IMR-90 (cell line): Measurements from ENCODE around the gene MYADML2. TPM values are rescaled to one million over a fixed set of nuclear protein-coding genes. Genes with fewer than 3 reads are reported as not detected.

Experiments
- ATAC-seq: fragments of 200-7000 bp; cut with Tn5 transposase; 2 replicates; pipeline ENCODE4 v1.9.1; 2020; ENCODE audit warnings: low read depth, mild to moderate bottlenecking, moderate library complexity
- BruUV-seq: library from RNA; stranded (reverse); fragments of 400-500 nt; replicated peaks from 2 replicates; lab custom pipeline; 2021; lab: Mats Ljungman, UMichigan
- CTCF ChIA-PET: fragments of 300-600 bp; formaldehyde crosslinking; extraction: SDS; loops from one replicate; lab custom pipeline; 2021; ENCODE audit warnings: antibody characterized with exemption; lab: Yijun Ruan, JAX
- POLR2A ChIA-PET: fragments of 300-600 bp; sonication (Branson Sonifier 250); formaldehyde crosslinking; loops from one replicate; lab custom pipeline; 2022; ENCODE audit warnings: antibody characterized with exemption; ENCODE audit not compliant: unreplicated experiment; lab: Charles Lee
- DNase-seq: peaks from one replicate; pipeline ENCODE4 v3.0.0; 2013
- H2AFZ ChIP-seq: replicated peaks from 2 replicates; pipeline ENCODE3; 2013; ENCODE audit warnings: low read length, mild to moderate bottlenecking; ENCODE audit not compliant: poor library complexity
- H2AK5ac ChIP-seq: 2 replicates; pipeline ENCODE4 v1.6.1; 2013; ENCODE audit warnings: low read depth, low read length, inconsistent platforms
- H2AK9ac ChIP-seq: replicated peaks from 2 replicates; pipeline ENCODE3; 2013; ENCODE audit warnings: mild to moderate bottlenecking, low read depth, low read length, moderate library complexity; ENCODE audit not compliant: poor library complexity
- H2BK120ac ChIP-seq: 2 replicates; pipeline ENCODE4 v1.6.1; 2013; ENCODE audit warnings: low read depth, low read length, inconsistent platforms
- H2BK15ac ChIP-seq: 3 replicates; pipeline ENCODE4 v1.6.1; 2013; ENCODE audit warnings: low read depth, low read length, inconsistent platforms
- H2BK20ac ChIP-seq: 2 replicates; pipeline ENCODE4 v1.6.1; 2013; ENCODE audit warnings: low read depth, mild to moderate bottlenecking, inconsistent platforms, low read length, moderate library complexity
- H2BK5ac ChIP-seq: 2 replicates; pipeline ENCODE4 v1.6.1; 2013; ENCODE audit warnings: mild to moderate bottlenecking, low read depth, low read length, inconsistent platforms; ENCODE audit not compliant: poor library complexity, severe bottlenecking
- H3K14ac ChIP-seq: replicated peaks from 2 replicates; pipeline ENCODE4 v1.6.1; 2013; ENCODE audit warnings: low read depth, low read length, inconsistent platforms
- H3K18ac ChIP-seq: 2 replicates; pipeline ENCODE4 v1.6.1; 2013; ENCODE audit warnings: low read depth, low read length, control low read depth
- H3K23ac ChIP-seq: 2 replicates; pipeline ENCODE4 v1.6.1; 2013; ENCODE audit warnings: low read depth, low read length, inconsistent platforms
- H3K27ac ChIP-seq: 2 replicates; pipeline ENCODE4 v1.5.1; 2013; ENCODE audit warnings: mild to moderate bottlenecking, control low read depth, low read length; ENCODE audit not compliant: insufficient read depth
- H3K27me3 ChIP-seq: 2 replicates; pipeline ENCODE4 v1.6.1; 2013; ENCODE audit warnings: low read length; ENCODE audit not compliant: control insufficient read depth, insufficient read depth
- H3K36me3 ChIP-seq: 2 replicates; pipeline ENCODE4 v1.6.1; 2013; ENCODE audit warnings: low read length, mixed read lengths; ENCODE audit not compliant: control insufficient read depth, insufficient read depth
- H3K4ac ChIP-seq: 2 replicates; pipeline ENCODE4 v1.6.1; 2013; ENCODE audit warnings: low read depth, low read length, inconsistent platforms
- H3K4me1 ChIP-seq: 2 replicates; pipeline ENCODE4 v1.6.1; 2013; ENCODE audit warnings: low read length, mixed read lengths; ENCODE audit not compliant: control insufficient read depth, insufficient read depth
- H3K4me2 ChIP-seq: 2 replicates; pipeline ENCODE4 v1.6.1; 2013; ENCODE audit warnings: low read depth, mild to moderate bottlenecking, control low read depth, low read length, moderate library complexity
- H3K4me3 ChIP-seq: 2 replicates; pipeline ENCODE4 v1.5.1; 2013; ENCODE audit warnings: low read depth, mild to moderate bottlenecking, control low read depth, low read length, moderate library complexity; ENCODE audit not compliant: insufficient read depth
- H3K56ac ChIP-seq: 2 replicates; pipeline ENCODE4 v1.6.1; 2013; ENCODE audit warnings: low read length, inconsistent platforms; ENCODE audit not compliant: insufficient read depth; ENCODE audit errors: extremely low read depth
- H3K79me1 ChIP-seq, 2 experiments: 2 replicates each; pipeline ENCODE4 v1.6.1; 2013; ENCODE audit warnings: low read length in 2 of 2, inconsistent platforms in 1 of 2, low read depth in 1 of 2
- H3K9ac ChIP-seq: 2 replicates; pipeline ENCODE4 v1.6.1; 2013; ENCODE audit warnings: low read depth, low read length, control low read depth
- H3K9me1 ChIP-seq: 2 replicates; pipeline ENCODE4 v1.6.1; 2013; ENCODE audit warnings: low read length, inconsistent platforms; ENCODE audit not compliant: insufficient read depth
- H3K9me3 ChIP-seq: 2 replicates; pipeline ENCODE4 v1.6.1; 2013; ENCODE audit warnings: low read length; ENCODE audit not compliant: control insufficient read depth, insufficient read depth
- H4K20me1 ChIP-seq: 2 replicates; pipeline ENCODE4 v1.6.1; 2013; ENCODE audit warnings: low read length, inconsistent platforms; ENCODE audit not compliant: insufficient read depth
- H4K5ac ChIP-seq: 2 replicates; pipeline ENCODE4 v1.6.1; 2013; ENCODE audit warnings: mild to moderate bottlenecking, low read depth, low read length, control low read depth
- H4K8ac ChIP-seq, 2 experiments: 2 replicates each; pipeline ENCODE4 v1.6.1; 2013; ENCODE audit warnings: low read depth in 2 of 2, low read length in 2 of 2, control low read depth in 1 of 2, inconsistent platforms in 1 of 2
- H4K91ac ChIP-seq: 2 replicates; pipeline ENCODE4 v1.6.1; 2013; ENCODE audit warnings: low read depth, low read length, inconsistent platforms; ENCODE audit not compliant: insufficient read depth
- BHLHE40 ChIP-seq: fragments of 150-350 bp; IDR thresholded peaks from 2 replicates; pipeline ENCODE4 v1.6.1; 2016; ENCODE audit warnings: mild to moderate bottlenecking, low read depth, low read length
- CEBPB ChIP-seq: IDR thresholded peaks from 2 replicates; pipeline ENCODE4 v1.6.1; 2012; ENCODE audit warnings: low read depth, low read length, improper control_type of control experiment
- CHD1 ChIP-seq: IDR thresholded peaks from 2 replicates; pipeline ENCODE4 v1.6.1; 2012; ENCODE audit warnings: low read depth, low read length, improper control_type of control experiment
- FOS ChIP-seq: fragments of 150-350 bp; IDR thresholded peaks from 2 replicates; pipeline ENCODE4 v1.6.1; 2016; ENCODE audit warnings: low read depth, low read length
- MAFK ChIP-seq: IDR thresholded peaks from 2 replicates; pipeline ENCODE4 v1.6.1; 2012; ENCODE audit warnings: low read depth, low read length, improper control_type of control experiment
- MAZ ChIP-seq: IDR thresholded peaks from 2 replicates; pipeline ENCODE4 v1.6.1; 2012; ENCODE audit warnings: low read depth, mild to moderate bottlenecking, low read length, improper control_type of control experiment, moderate library complexity, borderline replicate concordance
- MXI1 ChIP-seq: IDR thresholded peaks from 2 replicates; pipeline ENCODE4 v1.6.1; 2012; ENCODE audit warnings: low read depth, mild to moderate bottlenecking, low read length, moderate library complexity, borderline replicate concordance
- NFE2L2 ChIP-seq: fragments of 150-350 bp; IDR thresholded peaks from 2 replicates; pipeline ENCODE4 v1.6.1; 2016; ENCODE audit warnings: low read depth, mild to moderate bottlenecking, low read length
- POLR2A ChIP-seq: IDR thresholded peaks from 2 replicates; pipeline ENCODE4 v1.6.1; 2012; ENCODE audit warnings: mild to moderate bottlenecking, low read depth, low read length
- RAD21 ChIP-seq: IDR thresholded peaks from 2 replicates; pipeline ENCODE4 v1.6.1; 2012; ENCODE audit warnings: low read length, improper control_type of control experiment
- RCOR1 ChIP-seq: IDR thresholded peaks from 2 replicates; pipeline ENCODE4 v1.6.1; 2012; ENCODE audit warnings: mild to moderate bottlenecking, low read length, improper control_type of control experiment; ENCODE audit not compliant: insufficient replicate concordance
- RFX5 ChIP-seq: IDR thresholded peaks from 2 replicates; pipeline ENCODE4 v1.8.0; 2012; ENCODE audit warnings: low read depth, mild to moderate bottlenecking, low read length, moderate library complexity
- SMC3 ChIP-seq: fragments of 150-350 bp; IDR thresholded peaks from 2 replicates; pipeline ENCODE4 v1.6.1; 2016; ENCODE audit warnings: low read depth, mild to moderate bottlenecking, antibody characterized with exemption, low read length, moderate library complexity
- WGBS, 2 experiments: methylation state at CpG; one replicate each; pipeline versions ENCODE4 v1.1.5 to v1.1.7; 2013; ENCODE audit warnings: missing lambda C conversion rate in 2 of 2; ENCODE audit not compliant: insufficient read length in 1 of 2; ENCODE audit errors: extremely low coverage in 2 of 2; 5-methylcytosine and 5-hydroxymethylcytosine counted together
- dilution Hi-C: fragments of 300-500 bp; cut with HindIII; formaldehyde crosslinking; loops from one replicate; pipeline ENCODE4 v1.14.3; 2018; ENCODE audit warnings: low sequenced_read_pairs; ENCODE audit not compliant: unreplicated experiment
- in situ Hi-C: fragments of 300-500 bp; cut with MboI; formaldehyde crosslinking; loops from 3 replicates; pipeline ENCODE4 v1.14.3; 2019; ENCODE audit warnings: low sequenced_read_pairs, inconsistent platforms, mixed read lengths
- intact Hi-C: fragments of 100-400 bp; cut with micrococcal nuclease; formaldehyde crosslinking; loops from 2 replicates; pipeline ENCODE4 v1.10.0; 2022
- polyA plus RNA-seq, 3 experiments: library from polyadenylated mRNA; depleted of rRNA; stranded (reverse); fragments of >200 nt; gene quantifications; 2 replicates each; pipeline ENCODE4 v1.2.3, GENCODE V29; 2012; ENCODE audit warnings: low replicate concordance in 1 of 3
- total RNA-seq: library from RNA; depleted of rRNA; stranded (reverse); fragments of >200 nt; gene quantifications from 2 replicates; pipeline ENCODE4 v1.2.3, GENCODE V29; 2012
- TF ChIP-seq, protein P1 (sequence below): fragments of 150-350 bp; IDR thresholded peaks from 2 replicates; pipeline ENCODE4 v1.6.1; 2017; ENCODE audit warnings: mild to moderate bottlenecking, antibody characterized with exemption, low read length, low read depth
- TF ChIP-seq, protein P2 (sequence below): fragments of 150-350 bp; IDR thresholded peaks from 2 replicates; pipeline ENCODE4 v1.6.1; 2016; ENCODE audit warnings: low read depth, mild to moderate bottlenecking, low read length, moderate library complexity, borderline replicate concordance

Gene MYADML2
- total and polyA plus RNA-seq, 2 of the 4 experiments (the other 2 are of a cell fraction): not detected

- peaks cover 14% of the 10 kb centered on the region for H3K9me1 ChIP-seq
- H2BK120ac ChIP-seq: no peak overlapping the region
- H4K5ac ChIP-seq: no peak overlapping the region
- ChIA-PET CTCF (interaction anchor here (1.3 kb wide), 1 partner anchor 90 kb away, joined by 3 read pairs; no protein-coding TSS in a partner anchor), POLR2A (no interaction called here)
- in situ Hi-C loops (no loop called here), dilution Hi-C loops (no loop called here), intact Hi-C loops (no loop called here)
- H3K14ac ChIP-seq: no peak overlapping the region
- H3K56ac ChIP-seq: no peak overlapping the region
- no peak overlapping the region for H3K9ac ChIP-seq
- H3K79me1 ChIP-seq: peaks cover 13 to 40% of the 10 kb centered on the region in 2 experiments; a peak in 3 of 4 replicates
- H4K91ac ChIP-seq: no peak overlapping the region
- H2BK20ac ChIP-seq: no peak overlapping the region
- peaks cover 32% of the 10 kb centered on the region for H4K20me1 ChIP-seq
- no peak overlapping the region for H4K8ac ChIP-seq
- no TSS peak for BruUV-seq
- H3K4me2 ChIP-seq: no peak overlapping the region
- no peaks in the 10 kb centered on the region for H3K27me3 ChIP-seq
- H3K27ac ChIP-seq: no peak overlapping the region
- peak overlapping the region; percentile 77 for H2AK9ac ChIP-seq
- WGBS, 2 experiments: 87% methylated on average over 9 of the region's 31 CpGs; no CpG with 5 or more reads in 1 of the 2 experiments
- 0 out of 2 replicates have a peak overlapping the region, but pooled peaks have one; percentile 8 for H3K23ac ChIP-seq
- H2BK5ac ChIP-seq: no peak overlapping the region
- H2AK5ac ChIP-seq: peak overlapping the region; percentile 23; the same call in 1 of the 2 replicates
- H3K4ac ChIP-seq: no peak overlapping the region
- DNase-seq (no peak), ATAC-seq (no peak)
- no peak overlapping the region for H3K18ac ChIP-seq
- peak overlapping the region; percentile 48 for H2AFZ ChIP-seq
- H3K4me3 ChIP-seq: no peak overlapping the region
- H3K4me1 ChIP-seq: peaks cover 15% of the 10 kb centered on the region
- no peaks in the 10 kb centered on the region for H3K9me3 ChIP-seq
- H3K36me3 ChIP-seq: peaks cover 19% of the 10 kb centered on the region; the same call in 1 of the 2 replicates
- H2BK15ac ChIP-seq: no peak overlapping the region
- TF ChIP-seq MAZ: no peak
- TF ChIP-seq, protein P1, sequence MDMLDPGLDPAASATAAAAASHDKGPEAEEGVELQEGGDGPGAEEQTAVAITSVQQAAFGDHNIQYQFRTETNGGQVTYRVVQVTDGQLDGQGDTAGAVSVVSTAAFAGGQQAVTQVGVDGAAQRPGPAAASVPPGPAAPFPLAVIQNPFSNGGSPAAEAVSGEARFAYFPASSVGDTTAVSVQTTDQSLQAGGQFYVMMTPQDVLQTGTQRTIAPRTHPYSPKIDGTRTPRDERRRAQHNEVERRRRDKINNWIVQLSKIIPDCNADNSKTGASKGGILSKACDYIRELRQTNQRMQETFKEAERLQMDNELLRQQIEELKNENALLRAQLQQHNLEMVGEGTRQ: no peak
- no peak for TF ChIP-seq RCOR1
- no peak for TF ChIP-seq MXI1
- no peak for TF ChIP-seq FOS
- TF ChIP-seq POLR2A: no peak
- TF ChIP-seq MAFK: no peak
- TF ChIP-seq CEBPB: no peak
- TF ChIP-seq, protein P2, sequence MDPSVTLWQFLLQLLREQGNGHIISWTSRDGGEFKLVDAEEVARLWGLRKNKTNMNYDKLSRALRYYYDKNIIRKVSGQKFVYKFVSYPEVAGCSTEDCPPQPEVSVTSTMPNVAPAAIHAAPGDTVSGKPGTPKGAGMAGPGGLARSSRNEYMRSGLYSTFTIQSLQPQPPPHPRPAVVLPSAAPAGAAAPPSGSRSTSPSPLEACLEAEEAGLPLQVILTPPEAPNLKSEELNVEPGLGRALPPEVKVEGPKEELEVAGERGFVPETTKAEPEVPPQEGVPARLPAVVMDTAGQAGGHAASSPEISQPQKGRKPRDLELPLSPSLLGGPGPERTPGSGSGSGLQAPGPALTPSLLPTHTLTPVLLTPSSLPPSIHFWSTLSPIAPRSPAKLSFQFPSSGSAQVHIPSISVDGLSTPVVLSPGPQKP: no peak
- no peak for TF ChIP-seq RFX5
- TF ChIP-seq RAD21: no peak
- no peak for TF ChIP-seq BHLHE40
- TF ChIP-seq CHD1: no peak
- no peak for TF ChIP-seq NFE2L2
- no peak for TF ChIP-seq SMC3
Measured at GRCh38 chr17:81929253-81930141, 17.5 kb downstream of the MYADML2 start.
